Rectal smooth muscle tissue (tissue), 1 donor: Measurements from ENCODE around the gene TPD52L1.

ENCODE experiments used
- H3K27ac ChIP-seq: one replicate; pipeline ENCODE4 v1.7.0; 2013; ENCODE audit warnings: low read depth, low read length, inconsistent platforms
- H3K27me3 ChIP-seq: one replicate; pipeline ENCODE4 v1.7.0; 2013; ENCODE audit warnings: low read length; ENCODE audit not compliant: control insufficient read depth, insufficient read depth
- H3K36me3 ChIP-seq: one replicate; pipeline ENCODE4 v1.7.0; 2013; ENCODE audit warnings: low read length; ENCODE audit not compliant: control insufficient read depth, insufficient read depth
- H3K4me1 ChIP-seq: one replicate; pipeline ENCODE4 v1.7.0; 2013; ENCODE audit warnings: low read length; ENCODE audit not compliant: control insufficient read depth, insufficient read depth
- H3K4me3 ChIP-seq: one replicate; pipeline ENCODE4 v1.7.0; 2013; ENCODE audit warnings: low read length
- H3K9ac ChIP-seq: one replicate; pipeline ENCODE4 v1.7.0; 2013; ENCODE audit warnings: low read length

Gene TPD52L1

DNA sequence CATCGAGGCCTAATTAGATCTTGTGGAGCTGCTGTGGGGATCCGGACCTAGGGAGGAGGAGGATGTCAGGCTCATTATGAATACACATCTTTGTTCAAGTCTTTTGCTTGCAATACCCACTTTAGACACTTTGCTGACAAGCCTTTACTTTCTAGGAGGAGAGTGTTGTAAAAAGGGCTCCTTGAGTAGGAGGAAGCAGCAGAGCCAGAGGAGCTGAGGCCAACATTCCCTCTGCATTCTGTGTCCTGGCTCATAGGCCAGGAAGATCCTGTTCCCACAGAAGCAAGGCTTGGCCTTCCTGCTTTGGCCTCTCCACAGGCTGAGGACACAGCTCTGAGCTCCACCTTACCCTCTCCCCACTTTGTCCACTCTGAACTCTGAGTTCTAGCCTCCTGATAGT lies 67.1 kb downstream of the TPD52L1 start:
- H3K36me3 ChIP-seq, result no peaks in the 10 kb centered on the region
- no peak overlapping the region for H3K9ac ChIP-seq
- H3K27ac ChIP-seq, result peak overlapping the region; percentile 38
- H3K4me3 ChIP-seq, result no peak overlapping the region
- no peaks in the 10 kb centered on the region for H3K27me3 ChIP-seq
- peaks cover 2% of the 10 kb centered on the region for H3K4me1 ChIP-seq

DNA sequence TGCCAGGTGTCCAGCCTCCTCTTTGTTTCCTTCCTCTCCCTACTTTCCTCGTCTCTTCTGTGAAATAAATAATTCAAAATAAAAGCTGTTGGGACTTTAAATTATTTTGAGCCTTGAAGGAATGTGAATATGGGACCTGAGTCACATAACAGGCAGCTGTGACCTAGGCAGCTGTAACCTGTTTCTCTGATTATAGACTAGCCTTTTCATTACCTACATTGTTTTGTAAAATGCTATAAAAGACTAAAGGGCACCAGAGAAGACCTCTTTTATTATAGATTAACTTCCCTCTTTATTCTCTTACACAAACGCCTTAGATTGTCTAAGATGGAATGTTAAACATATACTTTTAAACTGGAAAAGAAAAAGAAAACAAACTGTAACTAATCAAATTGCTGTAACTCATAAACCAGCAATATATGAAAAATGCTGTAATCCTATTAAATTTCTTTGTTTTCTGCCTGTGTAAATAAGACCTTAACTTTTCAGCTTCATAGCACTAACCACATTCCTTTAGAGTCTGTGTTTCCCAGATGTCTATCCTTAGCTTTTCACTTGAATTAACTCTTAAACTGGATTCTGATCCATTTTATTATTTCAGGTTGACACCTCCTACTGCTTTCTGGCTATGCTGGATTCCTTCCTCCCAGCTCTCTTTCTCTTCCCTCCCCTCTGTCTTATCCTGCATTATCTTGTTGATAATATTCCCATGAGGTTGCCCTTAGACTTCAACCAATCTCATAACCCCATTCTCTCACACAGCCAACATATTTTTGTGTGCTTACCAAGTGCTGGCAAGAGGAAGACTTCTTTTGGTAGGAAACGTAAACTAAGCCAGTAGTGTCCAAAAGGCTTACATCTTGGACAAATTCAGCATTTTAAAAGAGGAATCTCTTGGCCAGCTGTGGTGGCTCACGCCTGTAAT lies 69.2 kb downstream of the TPD52L1 start:
- Histone ChIP-seq H3K4me1 (peaks cover 2% of the 10 kb centered on the region), H3K27me3 (no peaks in the 10 kb centered on the region), H3K4me3 (no peak overlapping the region), H3K27ac (no peak overlapping the region), H3K36me3 (no peaks in the 10 kb centered on the region), H3K9ac (no peak overlapping the region)

DNA sequence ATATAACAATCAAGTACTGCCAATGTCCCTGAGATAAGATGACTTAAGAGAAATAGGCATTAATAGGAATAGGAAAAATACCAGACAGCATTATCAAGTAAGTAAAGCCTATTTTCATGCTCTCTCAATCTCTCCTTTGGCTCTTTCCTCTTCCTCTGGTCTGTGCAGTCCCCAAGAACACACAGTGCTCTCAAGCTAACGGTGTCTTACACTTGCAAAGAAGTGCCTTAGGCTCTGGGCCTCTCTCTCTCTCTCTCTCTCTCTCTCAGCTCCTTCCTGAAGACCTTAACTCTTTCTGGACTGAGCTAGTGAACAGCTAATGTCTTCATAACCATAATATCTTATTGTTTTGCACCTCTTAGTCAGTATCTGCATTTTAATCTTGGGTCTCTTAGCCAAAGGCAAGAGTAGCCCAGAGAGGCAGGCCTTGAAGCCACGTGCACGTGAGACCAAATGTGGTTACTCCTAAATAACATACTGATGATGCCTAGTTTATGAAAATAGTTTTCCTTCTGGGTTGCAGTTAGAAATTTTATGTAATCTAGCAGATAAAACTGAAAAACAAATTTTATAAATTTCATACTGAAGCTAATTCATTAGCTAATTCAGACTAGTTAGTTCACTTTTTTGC lies 70.8 kb downstream of the TPD52L1 start:
- no peak overlapping the region for H3K9ac ChIP-seq
- no peak overlapping the region for H3K4me3 ChIP-seq
- no peaks in the 10 kb centered on the region for H3K36me3 ChIP-seq
- H3K27me3 ChIP-seq, result no peaks in the 10 kb centered on the region
- no peak overlapping the region for H3K27ac ChIP-seq
- peaks cover 6% of the 10 kb centered on the region for H3K4me1 ChIP-seq

DNA sequence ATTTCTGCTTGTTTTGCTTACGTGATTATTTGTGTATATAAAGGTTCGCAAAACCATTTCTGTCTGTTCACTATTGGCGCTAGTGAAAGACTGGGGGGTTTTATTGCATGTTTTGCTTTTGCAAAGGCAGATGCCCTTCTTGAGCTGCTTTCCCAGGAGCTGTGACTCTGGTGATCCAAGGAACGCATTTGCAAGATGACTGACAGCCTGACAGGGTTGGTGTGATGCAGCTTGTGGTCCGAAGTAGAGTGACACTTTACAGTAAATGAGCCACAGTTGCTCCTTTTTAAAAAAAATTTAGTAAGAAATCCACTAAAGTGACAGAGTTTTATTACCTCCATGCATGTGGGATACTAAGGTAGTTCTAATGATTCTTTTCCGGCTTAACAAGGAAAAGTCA lies 73.7 kb downstream of the TPD52L1 start:
- H3K4me1 ChIP-seq, result peaks cover 6% of the 10 kb centered on the region
- no peaks in the 10 kb centered on the region for H3K27me3 ChIP-seq
- H3K27ac ChIP-seq, result no peak overlapping the region
- no peaks in the 10 kb centered on the region for H3K36me3 ChIP-seq
- no peak overlapping the region for H3K4me3 ChIP-seq
- H3K9ac ChIP-seq, result no peak overlapping the region

DNA sequence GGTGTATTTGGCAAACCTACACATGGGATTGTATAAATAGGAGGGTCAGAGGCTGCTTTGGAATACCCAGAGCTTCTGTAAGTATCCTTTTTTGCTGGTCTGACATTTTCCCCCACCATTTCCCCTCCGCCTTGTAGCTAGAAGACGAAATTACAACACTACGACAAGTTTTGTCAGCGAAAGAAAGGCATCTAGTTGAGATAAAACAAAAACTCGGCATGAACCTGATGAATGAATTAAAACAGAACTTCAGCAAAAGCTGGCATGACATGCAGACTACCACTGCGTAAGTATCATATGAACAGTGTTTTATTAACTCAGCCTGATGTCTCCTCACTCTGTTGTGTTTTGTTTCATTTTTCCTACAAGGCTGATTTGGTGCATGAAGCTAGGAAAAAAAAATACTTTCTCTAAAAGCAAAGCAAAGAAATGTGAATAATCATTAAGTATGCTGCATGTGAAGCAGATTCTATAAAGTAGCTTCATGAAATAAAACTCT lies 75.5 kb downstream of the TPD52L1 start:
- H3K4me1 ChIP-seq, result peaks cover 12% of the 10 kb centered on the region
- H3K27me3 ChIP-seq, result no peaks in the 10 kb centered on the region
- H3K4me3 ChIP-seq, result peak overlapping the region; percentile 22
- no peaks in the 10 kb centered on the region for H3K36me3 ChIP-seq
- peak overlapping the region; percentile 40 for H3K27ac ChIP-seq
- H3K9ac ChIP-seq, result no peak overlapping the region

DNA sequence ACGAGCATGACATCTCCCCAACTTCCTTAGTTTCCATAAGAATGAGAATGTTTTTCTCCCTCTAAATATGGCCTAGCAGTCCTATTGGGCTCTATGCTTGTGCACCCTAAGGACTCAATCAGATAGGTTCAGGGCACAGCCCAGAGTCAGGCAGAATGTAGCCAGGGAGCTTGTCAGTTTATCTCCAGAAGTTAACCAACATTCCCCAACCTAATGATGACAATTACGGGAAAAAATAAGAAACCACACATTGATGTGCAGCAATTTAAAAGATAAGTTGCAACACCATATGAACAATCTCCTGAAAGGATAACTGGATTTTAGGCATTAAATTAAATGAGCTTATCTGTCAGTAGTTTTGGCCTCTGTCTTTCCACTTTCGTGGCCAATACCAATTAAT lies 77.1 kb downstream of the TPD52L1 start:
- H3K4me1 ChIP-seq, result peaks cover 10% of the 10 kb centered on the region
- H3K4me3 ChIP-seq, result no peak overlapping the region
- H3K27ac ChIP-seq, result no peak overlapping the region
- H3K36me3 ChIP-seq, result no peaks in the 10 kb centered on the region
- no peak overlapping the region for H3K9ac ChIP-seq
- H3K27me3 ChIP-seq, result no peaks in the 10 kb centered on the region

DNA sequence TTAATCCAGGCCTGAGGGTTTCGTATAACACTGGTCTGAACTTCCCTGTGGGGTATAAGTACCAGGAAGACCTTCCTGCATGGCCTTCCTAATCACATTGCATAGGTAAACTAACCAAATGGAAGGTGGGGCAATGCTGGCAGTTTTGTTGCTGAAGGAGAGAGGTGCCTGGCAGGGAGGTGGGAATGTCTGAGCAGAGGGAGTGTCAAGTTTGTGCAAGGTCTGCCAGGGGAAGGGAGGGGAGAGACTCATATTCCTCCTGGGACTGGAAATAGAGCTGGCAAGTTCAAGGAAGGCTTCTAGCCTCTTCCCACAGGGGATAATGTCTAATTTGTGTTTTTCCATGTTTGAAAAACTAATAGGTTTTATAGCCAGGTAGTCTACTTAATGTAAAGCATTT lies 77.6 kb downstream of the TPD52L1 start:
- no peak overlapping the region for H3K4me3 ChIP-seq
- no peak overlapping the region for H3K27ac ChIP-seq
- no peaks in the 10 kb centered on the region for H3K27me3 ChIP-seq
- no peaks in the 10 kb centered on the region for H3K36me3 ChIP-seq
- peaks cover 10% of the 10 kb centered on the region for H3K4me1 ChIP-seq
- H3K9ac ChIP-seq, result no peak overlapping the region

DNA sequence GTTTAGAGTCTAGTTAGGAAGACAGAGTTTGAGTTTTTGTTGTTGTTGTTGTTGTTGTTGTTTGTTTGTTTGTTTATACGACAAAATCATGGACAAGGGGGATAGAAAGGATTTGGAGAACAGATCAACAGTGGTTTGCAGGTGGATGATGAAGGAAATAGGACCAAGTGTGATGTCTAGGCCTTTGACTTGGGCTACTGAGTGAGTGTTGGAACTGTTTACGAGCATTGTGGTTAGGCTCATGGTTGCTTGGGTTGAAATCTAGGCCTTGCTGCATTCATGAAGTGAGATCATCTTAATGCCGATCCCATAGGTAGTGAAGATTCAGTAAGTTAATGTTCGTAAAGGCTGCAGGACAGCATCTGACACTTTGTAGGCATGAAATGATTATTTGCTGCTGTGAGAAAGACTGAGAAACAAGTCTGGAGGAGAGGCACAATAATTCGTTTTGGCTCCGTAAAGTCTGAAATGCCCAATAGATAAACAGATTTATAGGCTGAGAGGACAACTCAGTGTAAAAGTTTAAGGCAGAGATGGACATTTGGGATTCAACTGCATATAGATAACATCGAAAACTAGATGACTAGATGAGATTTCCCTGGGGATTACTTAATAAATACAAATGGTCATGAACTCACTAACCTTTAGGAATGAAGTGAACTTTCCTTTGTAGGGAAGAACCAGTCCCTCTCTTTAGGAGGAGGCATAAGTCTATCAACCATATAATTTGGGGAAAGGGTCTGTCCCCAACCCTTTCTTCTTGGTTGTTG lies 78.2 kb downstream of the TPD52L1 start:
- Histone ChIP-seq H3K27ac (no peak overlapping the region), H3K4me1 (peaks cover 10% of the 10 kb centered on the region), H3K27me3 (no peaks in the 10 kb centered on the region), H3K36me3 (no peaks in the 10 kb centered on the region), H3K9ac (no peak overlapping the region), H3K4me3 (no peak overlapping the region)

DNA sequence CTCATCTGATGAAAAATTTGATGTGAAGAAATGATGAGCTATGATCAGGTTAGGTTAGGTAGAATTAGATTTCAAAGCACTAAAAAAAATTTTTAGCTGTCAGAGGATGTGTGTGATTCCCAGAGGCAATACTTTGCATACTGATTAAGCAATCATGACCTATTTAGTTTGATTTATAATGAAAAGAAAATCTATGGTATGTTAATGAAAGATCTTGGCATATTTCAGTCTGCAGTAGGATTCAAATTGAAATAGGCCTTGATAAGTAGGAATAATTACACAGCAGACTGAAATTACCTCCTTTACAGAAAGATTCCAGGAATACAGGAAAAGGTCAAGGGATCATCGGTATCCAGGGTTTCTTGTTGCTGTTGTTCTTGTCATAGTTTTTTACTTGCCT lies 78.9 kb downstream of the TPD52L1 start:
- no peak overlapping the region for H3K27ac ChIP-seq
- H3K27me3 ChIP-seq, result no peaks in the 10 kb centered on the region

DNA sequence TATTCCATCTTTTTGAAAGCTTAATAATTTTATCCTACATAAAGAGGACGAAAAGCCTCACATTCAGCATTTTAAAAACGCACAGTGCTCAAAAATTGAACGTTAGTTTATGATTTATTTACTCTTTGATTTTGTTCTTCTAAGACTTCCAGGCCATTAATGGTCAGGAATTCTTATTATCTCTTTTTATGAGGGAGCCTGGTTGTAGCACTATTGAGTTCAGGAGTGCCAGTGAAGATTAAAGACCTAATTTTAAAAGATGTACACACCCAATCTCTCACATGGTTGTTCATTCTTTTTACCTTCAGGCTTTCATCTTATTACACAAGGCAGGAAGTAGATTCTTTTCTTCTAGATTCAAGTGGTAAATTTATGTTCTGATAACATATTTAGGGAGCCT lies 79.6 kb downstream of the TPD52L1 start:
- no peaks in the 10 kb centered on the region for H3K36me3 ChIP-seq
- no peaks in the 10 kb centered on the region for H3K27me3 ChIP-seq
- no peak overlapping the region for H3K9ac ChIP-seq
- H3K27ac ChIP-seq, result no peak overlapping the region
- H3K4me1 ChIP-seq, result peaks cover 10% of the 10 kb centered on the region
- no peak overlapping the region for H3K4me3 ChIP-seq

More for the DNA sequence above, 78.9 kb downstream of the TPD52L1 start:
- Histone ChIP-seq H3K4me3 (no peak overlapping the region), H3K9ac (no peak overlapping the region), H3K36me3 (no peaks in the 10 kb centered on the region), H3K4me1 (peaks cover 10% of the 10 kb centered on the region)

DNA sequence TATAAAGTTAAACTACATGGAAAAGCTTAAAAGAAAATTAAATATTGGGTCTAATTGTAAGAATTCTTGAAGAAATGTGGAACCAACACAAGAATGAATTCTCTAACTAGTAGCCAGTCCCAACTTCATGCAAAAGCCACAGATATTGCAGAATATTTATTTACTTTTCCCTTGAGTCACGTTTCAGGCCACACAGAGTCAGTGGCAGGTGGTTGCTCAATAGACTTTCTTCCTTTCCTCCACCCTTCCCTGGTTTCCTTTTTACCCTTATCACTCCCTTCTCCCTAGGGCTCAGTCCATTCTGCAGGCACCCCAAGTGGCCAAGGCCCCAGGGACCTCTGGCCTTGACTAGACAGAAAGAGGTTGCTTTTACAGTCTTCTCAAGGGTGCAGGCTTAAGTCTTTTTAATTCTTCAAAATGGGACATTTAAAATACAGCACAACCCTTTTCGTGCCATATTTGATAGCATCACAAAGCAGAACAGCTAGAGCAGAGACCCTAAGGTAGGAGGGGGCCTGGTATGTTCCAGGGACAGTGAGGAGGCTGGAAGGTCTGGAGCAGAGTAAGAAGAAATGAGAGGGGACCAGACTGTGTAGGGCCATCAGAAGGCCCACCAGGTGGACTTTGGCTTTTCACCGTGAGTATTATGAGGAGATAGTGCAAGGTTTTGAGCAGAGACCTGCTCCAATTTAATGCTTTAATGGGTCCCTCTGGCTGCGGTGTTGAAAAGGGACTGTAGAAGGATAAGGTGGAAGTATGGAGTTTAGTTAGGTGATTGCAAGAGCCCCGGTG lies 83.2 kb downstream of the TPD52L1 start:
- Histone ChIP-seq H3K9ac (no peak overlapping the region), H3K36me3 (no peaks in the 10 kb centered on the region)

More for the DNA sequence above, 83.2 kb downstream of the TPD52L1 start:
- Histone ChIP-seq H3K27me3 (no peaks in the 10 kb centered on the region), H3K4me3 (no peak overlapping the region), H3K27ac (no peak overlapping the region), H3K4me1 (peaks cover 6% of the 10 kb centered on the region)
